Putamen (tissue), 1 donor: ENCODE data around the gene SAMMSON.

ENCODE experiments used
- DNase-seq: peaks from one replicate; pipeline ENCODE4 v3.0.0-alpha.2; 2016; ENCODE audit warnings: low spot score

Gene SAMMSON

DNA sequence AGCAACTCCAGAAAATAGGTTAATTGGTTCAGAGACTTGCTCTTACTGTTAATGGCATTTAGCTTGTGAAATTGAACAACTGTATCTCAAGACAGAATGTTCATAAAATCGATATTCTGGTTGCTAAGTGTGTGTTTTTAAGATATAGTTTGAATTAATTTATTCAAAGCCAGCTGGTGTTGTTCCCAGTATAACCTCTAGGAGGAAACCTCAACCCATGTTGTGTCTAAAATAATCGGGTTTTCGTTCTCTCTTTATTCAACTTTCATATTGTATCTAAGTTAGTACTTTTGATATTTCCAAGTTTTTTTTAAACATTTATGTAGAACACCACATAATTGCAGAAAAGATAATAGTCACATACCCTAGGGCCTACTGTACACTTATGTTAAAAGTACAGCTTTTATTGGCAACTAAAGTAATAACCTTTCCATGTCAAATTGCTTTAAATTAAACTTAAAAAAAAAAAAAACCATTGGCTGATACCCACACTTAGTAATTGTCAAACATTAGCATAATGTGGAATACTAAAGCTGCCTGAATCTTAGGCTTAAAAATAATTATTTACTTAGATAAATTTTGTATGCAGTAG is 90.9 kb downstream of the SAMMSON start:
- DNase-seq: no peak

DNA sequence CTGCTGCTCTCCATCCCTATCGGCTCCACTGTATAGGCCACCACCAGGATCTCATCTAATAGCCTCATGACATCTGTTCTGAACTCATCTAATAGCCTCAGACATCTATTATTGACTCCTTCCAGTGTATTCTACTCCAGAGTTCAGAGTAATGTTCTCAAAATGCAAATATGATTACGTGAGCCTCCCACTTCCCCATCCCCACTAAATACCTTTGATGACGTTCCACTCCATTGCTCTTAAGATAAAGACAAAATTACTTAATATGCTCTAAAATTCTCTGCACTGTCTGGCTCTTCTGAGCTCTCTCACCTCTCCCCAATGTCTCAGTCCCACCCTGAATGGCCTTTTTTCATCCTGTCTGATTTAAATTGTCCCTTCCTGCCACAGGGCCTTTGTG is 94.7 kb downstream of the SAMMSON start:
- peak; percentile 49 for DNase-seq

DNA sequence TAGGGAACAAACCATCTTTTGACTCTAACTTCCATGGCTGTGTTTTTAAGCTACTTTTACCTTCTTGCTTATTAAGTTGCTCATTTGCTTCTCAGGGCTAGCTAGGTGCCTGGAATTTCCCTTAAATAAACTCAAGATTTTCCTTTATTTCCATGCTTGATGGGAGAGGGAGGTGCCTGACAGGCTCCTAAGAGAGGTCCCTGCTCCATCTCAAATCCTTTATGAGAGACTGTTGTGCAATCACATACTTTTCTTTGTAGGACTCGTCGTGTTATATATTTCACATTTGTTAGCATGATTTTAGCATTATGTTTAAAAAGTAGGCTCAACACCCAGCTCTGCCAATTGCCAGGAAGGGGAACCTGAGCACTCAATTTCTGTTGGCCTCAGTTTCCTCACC is 95.7 kb downstream of the SAMMSON start:
- no peak for DNase-seq

DNA sequence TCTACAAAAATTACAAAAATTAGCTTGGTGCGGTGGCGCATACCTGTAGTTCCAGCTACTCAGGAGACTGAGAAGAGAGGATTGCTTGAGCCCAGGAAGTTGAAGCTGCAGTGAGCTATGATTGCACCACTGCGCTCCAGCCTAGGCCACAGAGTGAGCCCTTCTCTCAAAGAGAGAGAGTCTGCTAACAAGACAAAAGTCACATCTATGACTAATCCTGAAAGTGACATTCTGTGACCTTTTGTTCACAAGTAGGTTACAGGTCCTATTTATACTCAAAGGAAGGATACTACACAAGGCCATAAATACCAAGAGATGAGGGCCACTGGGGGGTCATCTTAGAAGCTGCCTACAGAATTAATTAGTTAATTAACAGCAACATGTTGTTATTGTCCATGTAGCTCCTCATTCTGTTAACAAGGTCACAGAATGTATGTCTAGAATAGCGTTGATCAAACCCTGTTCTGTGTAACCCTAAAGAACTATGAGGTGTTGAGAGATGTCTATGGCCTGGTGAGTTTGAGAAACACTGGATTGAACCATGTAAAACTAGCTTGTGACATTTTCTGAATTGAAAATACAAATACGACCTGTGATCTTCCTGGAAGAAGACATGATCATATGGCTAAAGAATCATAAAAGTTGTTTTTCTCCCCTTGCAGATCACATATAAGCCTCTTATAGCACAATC is 97.0 kb downstream of the SAMMSON start:
- DNase-seq: no peak

DNA sequence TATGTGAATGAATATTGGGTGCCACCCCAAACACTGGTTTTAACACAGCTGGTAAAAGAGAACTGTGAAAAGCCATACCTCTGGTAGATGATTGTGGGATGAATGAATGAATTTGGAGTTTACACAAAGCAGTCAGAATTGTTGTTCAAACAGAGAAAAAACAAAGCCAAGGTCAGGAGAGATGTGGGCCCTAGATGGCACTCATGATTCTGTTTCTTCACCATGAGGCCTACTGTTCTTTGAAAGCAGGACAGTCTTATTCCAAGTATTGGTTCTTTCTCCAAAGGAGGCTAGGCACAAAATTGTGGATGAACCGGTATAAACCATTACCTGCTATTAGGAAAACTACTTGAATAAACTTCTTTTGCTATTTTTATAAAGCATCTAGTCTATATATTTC is 97.6 kb downstream of the SAMMSON start:
- DNase-seq: no peak

DNA sequence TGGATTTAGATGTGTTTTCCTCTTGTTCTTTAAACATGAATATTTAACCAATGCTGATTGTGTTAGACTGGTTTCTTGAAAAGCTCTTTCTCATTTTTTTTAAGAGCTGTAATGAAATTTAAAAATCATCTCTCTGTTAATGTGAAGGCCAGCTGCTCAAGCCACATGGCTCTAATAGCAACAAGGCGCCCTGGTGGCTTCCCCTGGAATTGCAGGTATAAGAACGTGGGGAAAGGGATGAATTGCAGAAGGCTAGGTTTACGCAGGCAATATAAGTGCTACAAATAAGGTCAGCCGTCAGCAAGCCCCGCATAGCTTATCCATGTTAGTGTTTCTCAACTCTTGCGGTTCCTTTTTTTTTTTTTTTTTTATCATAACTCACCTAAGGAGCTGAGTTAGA is 108.5 kb downstream of the SAMMSON start:
- DNase-seq: no peak

DNA sequence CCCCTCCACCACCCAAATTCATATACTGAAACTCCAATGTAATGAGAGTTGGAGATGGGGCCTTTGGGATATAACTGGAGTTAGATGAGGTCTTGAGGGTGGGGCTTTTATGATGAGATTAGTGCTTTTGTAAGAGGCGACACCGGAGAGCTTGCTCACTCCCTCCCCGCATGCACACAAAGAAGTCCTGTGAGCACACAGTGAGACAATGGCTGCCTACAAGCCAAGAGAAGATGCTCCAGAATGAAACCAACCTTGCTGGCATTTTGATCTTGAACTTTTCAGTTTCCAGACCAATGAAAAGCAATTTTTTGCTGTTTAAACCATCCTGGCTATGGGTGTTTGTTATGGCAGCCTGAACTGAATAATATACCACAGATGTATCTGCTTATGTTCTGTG is 109.0 kb downstream of the SAMMSON start:
- DNase-seq: no peak

DNA sequence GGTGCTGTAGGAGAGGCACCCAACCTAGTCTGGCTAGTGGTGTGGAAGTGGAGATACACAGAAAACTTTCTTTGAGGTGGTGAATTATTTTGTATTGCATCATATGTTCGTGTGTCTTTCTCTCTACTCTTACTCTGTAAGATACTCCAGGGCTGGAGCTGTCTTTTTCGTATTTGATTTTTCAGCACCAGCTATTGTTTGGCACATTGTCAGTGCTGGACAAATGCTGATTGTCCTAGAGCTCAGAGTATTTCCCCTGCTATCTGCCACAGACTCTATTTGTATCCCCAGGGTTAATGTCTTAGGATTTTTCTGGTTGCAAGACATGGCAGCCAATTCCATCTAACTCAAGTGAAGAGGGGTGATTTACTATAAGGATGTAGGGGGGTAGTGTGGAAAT is 110.5 kb downstream of the SAMMSON start:
- DNase-seq: peak; percentile 61

DNA sequence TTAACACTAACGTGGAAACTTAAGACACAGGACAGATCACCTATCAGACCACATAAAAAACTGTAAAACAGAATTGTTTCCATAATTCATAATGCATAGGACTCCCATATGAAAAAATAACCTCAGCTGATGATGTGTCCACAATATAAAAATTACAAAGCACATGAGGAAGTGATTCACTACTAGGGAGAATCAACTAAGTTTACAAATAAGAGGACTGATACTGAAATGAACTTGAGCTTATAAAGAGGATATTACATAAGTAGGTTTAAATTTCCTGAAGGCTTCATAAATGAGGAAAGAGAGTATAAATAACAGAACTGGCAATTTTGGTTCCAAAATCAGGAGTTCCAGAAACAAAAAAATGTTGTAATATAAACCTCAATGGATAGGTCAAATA is 111.9 kb downstream of the SAMMSON start:
- no peak for DNase-seq

DNA sequence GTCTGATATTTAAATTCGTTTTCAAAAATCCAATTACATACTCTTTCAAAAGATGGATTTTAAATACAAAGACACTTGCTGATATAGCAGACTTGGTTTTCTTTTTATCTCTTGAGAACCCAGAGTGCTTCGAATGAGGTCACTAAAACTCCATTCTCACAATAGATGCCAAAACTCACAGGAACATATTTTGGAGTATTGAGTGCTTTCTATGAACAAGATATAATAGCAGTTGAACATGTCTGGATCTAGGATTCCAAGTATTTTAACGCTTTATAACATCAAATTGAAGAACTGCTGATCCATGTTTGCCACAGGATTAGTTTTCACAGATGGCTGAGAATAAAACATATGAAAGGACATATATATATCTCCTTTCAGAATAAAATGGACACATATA is 113.2 kb downstream of the SAMMSON start:
- DNase-seq: no peak

DNA sequence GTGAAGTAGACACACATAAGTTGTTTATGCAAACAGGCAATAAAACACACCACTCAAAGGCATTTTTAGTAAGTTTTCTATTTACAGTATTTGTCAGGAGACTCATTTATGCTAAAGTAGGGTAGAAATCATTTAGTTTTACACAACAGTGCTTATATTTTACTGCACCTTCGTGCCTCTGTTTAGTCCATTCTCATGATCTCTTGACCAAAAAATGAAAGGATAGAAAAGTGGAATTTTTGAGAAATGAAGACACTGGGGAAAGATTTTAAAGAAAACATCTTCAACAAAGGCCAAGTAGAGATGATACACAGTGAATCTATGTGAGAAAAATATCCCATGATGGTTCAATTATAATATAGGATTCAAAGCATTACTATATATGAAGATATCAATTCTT is 114.9 kb downstream of the SAMMSON start:
- no peak for DNase-seq

DNA sequence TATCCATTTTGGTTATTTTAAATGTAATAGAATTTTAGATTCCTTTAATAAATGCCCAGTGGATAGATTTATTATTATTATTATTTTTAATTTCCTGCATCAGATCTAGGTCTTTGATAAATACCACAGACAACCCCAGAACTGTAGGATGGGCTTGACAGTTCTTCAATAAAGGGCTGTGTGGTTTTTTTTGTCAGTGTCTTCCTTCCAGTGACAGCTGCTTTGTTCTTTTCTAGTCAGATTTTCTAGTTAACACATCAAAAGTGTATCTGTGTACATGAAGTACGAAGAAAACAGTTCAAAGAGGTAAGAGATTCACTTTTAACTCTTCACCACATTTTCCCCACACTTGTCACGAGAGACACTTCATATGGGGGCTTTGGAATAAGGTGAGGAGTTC is 120.3 kb downstream of the SAMMSON start:
- DNase-seq: no peak
